ENCODE measurements around the gene KRTAP24-1. TPM values are rescaled to one million over a fixed set of nuclear protein-coding genes. Genes with fewer than 3 reads are reported as not detected.

The KRTAP24-1 gene
- polyA plus RNA-seq, 1 donor from 2014 or later, result not detected

GRCh38 chr21:30306884-30307283 is 24.1 kb upstream of the KRTAP24-1 start:
- H3K27ac ChIP-seq (ENCODE audit: low read length), result no peak overlapping the region
- H3K9me3 ChIP-seq (ENCODE audit: low read length), result no peaks in the 10 kb centered on the region
- H3K36me3 ChIP-seq (ENCODE audit: insufficient read depth, low read length), result no peaks in the 10 kb centered on the region
- H3K27me3 ChIP-seq (ENCODE audit: insufficient read depth, low read depth, low read length), result no peaks in the 10 kb centered on the region
- no peaks in the 10 kb centered on the region for H3F3A ChIP-seq (ENCODE audit: insufficient read depth, low read length, poor library complexity, severe bottlenecking)
- H3K4me3 ChIP-seq (ENCODE audit: low read length), result no peak overlapping the region
- no peaks in the 10 kb centered on the region for H3K9me2 ChIP-seq (ENCODE audit: insufficient read depth, low read length)
- H3K79me2 ChIP-seq (replicated peaks; ENCODE audit: insufficient read depth, low read length), result no peaks in the 10 kb centered on the region
- no peak overlapping the region for H3K4me2 ChIP-seq (ENCODE audit: low read length)
- H3K9ac ChIP-seq (ENCODE audit: low read length), result no peak overlapping the region
- H2AFZ ChIP-seq (ENCODE audit: low read depth, low read length), result no peak overlapping the region
- no peaks in the 10 kb centered on the region for H4K20me1 ChIP-seq (ENCODE audit: insufficient read depth)
- TF ChIP-seq CTCF (IDR thresholded peaks at IDR 0.05; ENCODE audit: poor library complexity, severe bottlenecking) (no peak), EP300 (conservative IDR thresholded peaks at IDR 0.05; ENCODE audit: poor library complexity, severe bottlenecking) (no peak), SMC3 (conservative IDR thresholded peaks at IDR 0.05; ENCODE audit: poor library complexity) (no peak), POLR2AphosphoS5 (IDR thresholded peaks at IDR 0.05) (no peak), EZH2 (IDR thresholded peaks at IDR 0.05; ENCODE audit: borderline replicate concordance, insufficient read depth, low read length, poor library complexity, severe bottlenecking) (no peak), MXI1 (conservative IDR thresholded peaks at IDR 0.05; ENCODE audit: poor library complexity, severe bottlenecking) (no peak), RAD21 (conservative IDR thresholded peaks at IDR 0.05) (no peak), TAF1 (IDR thresholded peaks at IDR 0.05; ENCODE audit: low read depth) (no peak)
- TF ChIP-seq, protein P1, sequence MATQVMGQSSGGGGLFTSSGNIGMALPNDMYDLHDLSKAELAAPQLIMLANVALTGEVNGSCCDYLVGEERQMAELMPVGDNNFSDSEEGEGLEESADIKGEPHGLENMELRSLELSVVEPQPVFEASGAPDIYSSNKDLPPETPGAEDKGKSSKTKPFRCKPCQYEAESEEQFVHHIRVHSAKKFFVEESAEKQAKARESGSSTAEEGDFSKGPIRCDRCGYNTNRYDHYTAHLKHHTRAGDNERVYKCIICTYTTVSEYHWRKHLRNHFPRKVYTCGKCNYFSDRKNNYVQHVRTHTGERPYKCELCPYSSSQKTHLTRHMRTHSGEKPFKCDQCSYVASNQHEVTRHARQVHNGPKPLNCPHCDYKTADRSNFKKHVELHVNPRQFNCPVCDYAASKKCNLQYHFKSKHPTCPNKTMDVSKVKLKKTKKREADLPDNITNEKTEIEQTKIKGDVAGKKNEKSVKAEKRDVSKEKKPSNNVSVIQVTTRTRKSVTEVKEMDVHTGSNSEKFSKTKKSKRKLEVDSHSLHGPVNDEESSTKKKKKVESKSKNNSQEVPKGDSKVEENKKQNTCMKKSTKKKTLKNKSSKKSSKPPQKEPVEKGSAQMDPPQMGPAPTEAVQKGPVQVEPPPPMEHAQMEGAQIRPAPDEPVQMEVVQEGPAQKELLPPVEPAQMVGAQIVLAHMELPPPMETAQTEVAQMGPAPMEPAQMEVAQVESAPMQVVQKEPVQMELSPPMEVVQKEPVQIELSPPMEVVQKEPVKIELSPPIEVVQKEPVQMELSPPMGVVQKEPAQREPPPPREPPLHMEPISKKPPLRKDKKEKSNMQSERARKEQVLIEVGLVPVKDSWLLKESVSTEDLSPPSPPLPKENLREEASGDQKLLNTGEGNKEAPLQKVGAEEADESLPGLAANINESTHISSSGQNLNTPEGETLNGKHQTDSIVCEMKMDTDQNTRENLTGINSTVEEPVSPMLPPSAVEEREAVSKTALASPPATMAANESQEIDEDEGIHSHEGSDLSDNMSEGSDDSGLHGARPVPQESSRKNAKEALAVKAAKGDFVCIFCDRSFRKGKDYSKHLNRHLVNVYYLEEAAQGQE (IDR thresholded peaks at IDR 0.05; ENCODE audit: borderline replicate concordance), result no peak

GRCh38 chr21:30305136-30305535 is 22.4 kb upstream of the KRTAP24-1 start:
- H3K79me2 ChIP-seq (replicated peaks; ENCODE audit: insufficient read depth, low read length), result no peaks in the 10 kb centered on the region
- H3K4me2 ChIP-seq (ENCODE audit: low read length), result no peak overlapping the region
- TF ChIP-seq RAD21 (conservative IDR thresholded peaks at IDR 0.05) (no peak), EZH2 (IDR thresholded peaks at IDR 0.05; ENCODE audit: borderline replicate concordance, insufficient read depth, low read length, poor library complexity, severe bottlenecking) (no peak), CTCF (IDR thresholded peaks at IDR 0.05; ENCODE audit: poor library complexity, severe bottlenecking) (no peak), SMC3 (conservative IDR thresholded peaks at IDR 0.05; ENCODE audit: poor library complexity) (no peak), EP300 (conservative IDR thresholded peaks at IDR 0.05; ENCODE audit: poor library complexity, severe bottlenecking) (no peak), MXI1 (conservative IDR thresholded peaks at IDR 0.05; ENCODE audit: poor library complexity, severe bottlenecking) (no peak), TAF1 (IDR thresholded peaks at IDR 0.05; ENCODE audit: low read depth) (no peak), POLR2AphosphoS5 (IDR thresholded peaks at IDR 0.05) (no peak)
- TF ChIP-seq, protein P1 (IDR thresholded peaks at IDR 0.05; ENCODE audit: borderline replicate concordance), result no peak
- no peaks in the 10 kb centered on the region for H3K9me2 ChIP-seq (ENCODE audit: insufficient read depth, low read length)
- H3F3A ChIP-seq (ENCODE audit: insufficient read depth, low read length, poor library complexity, severe bottlenecking), result no peaks in the 10 kb centered on the region
- H3K9me3 ChIP-seq (ENCODE audit: low read length), result no peaks in the 10 kb centered on the region
- H2AFZ ChIP-seq (ENCODE audit: low read depth, low read length), result no peak overlapping the region
- H3K4me3 ChIP-seq (ENCODE audit: low read length), result no peak overlapping the region
- no peak overlapping the region for H3K9ac ChIP-seq (ENCODE audit: low read length)
- no peaks in the 10 kb centered on the region for H3K36me3 ChIP-seq (ENCODE audit: insufficient read depth, low read length)
- H3K27ac ChIP-seq (ENCODE audit: low read length), result no peak overlapping the region
- no peaks in the 10 kb centered on the region for H3K27me3 ChIP-seq (ENCODE audit: insufficient read depth, low read depth, low read length)
- H4K20me1 ChIP-seq (ENCODE audit: insufficient read depth), result no peaks in the 10 kb centered on the region
